PC-3 (cell line): ENCODE data around the gene TPST1. TPM values are rescaled to one million over a fixed set of nuclear protein-coding genes. Genes with fewer than 3 reads are reported as not detected.

Experiments used
- ATAC-seq: fragments of 200-7000 bp; cut with Tn5 transposase; 2 replicates; pipeline ENCODE4 v1.9.1; 2020; ENCODE audit warnings: mild to moderate bottlenecking, moderate library complexity
- BruUV-seq: library from RNA; stranded (reverse); fragments of 400-500 nt; replicated peaks from 2 replicates; lab custom pipeline; 2021; lab: Mats Ljungman, UMichigan
- CTCF ChIA-PET: fragments of 300-600 bp; sonication (Branson Sonifier 250); formaldehyde crosslinking; loops from one replicate; lab custom pipeline; 2022; ENCODE audit warnings: antibody characterized with exemption; lab: Charles Lee
- POLR2A ChIA-PET: fragments of 300-600 bp; sonication (Branson Sonifier 250); formaldehyde crosslinking; loops from one replicate; lab custom pipeline; 2022; ENCODE audit warnings: antibody characterized with exemption; ENCODE audit not compliant: unreplicated experiment; lab: Charles Lee
- DNase-seq: peaks from one replicate; pipeline ENCODE4 v3.0.0-alpha.2; 2015
- H2AFZ ChIP-seq: fragments of 300-600 bp; sonication (generic); 2 replicates; pipeline ENCODE4 v1.6.0; 2016; ENCODE audit warnings: antibody characterized with exemption, low read length
- H3F3A ChIP-seq: fragments of 300-600 bp; sonication (generic); one replicate; pipeline ENCODE4 v1.6.0; 2017; ENCODE audit warnings: antibody characterized with exemption, low read length, control low read depth, mild to moderate bottlenecking; ENCODE audit not compliant: unreplicated experiment
- H3K27ac ChIP-seq: fragments of 300-600 bp; sonication (generic); 2 replicates; pipeline ENCODE4 v1.5.1; 2016; ENCODE audit warnings: mild to moderate bottlenecking, low read length
- H3K27me3 ChIP-seq: fragments of 300-600 bp; sonication (generic); 2 replicates; pipeline ENCODE4 v1.6.1; 2016; ENCODE audit warnings: low read length, mixed read lengths
- H3K36me3 ChIP-seq: fragments of 300-600 bp; sonication (generic); 2 replicates; pipeline ENCODE4 v1.6.1; 2016; ENCODE audit warnings: low read depth, mixed run types, low read length, mixed read lengths
- H3K4me1 ChIP-seq: fragments of 300-600 bp; sonication (generic); 2 replicates; pipeline ENCODE4 v1.5.1; 2016; ENCODE audit warnings: low read length; ENCODE audit not compliant: insufficient read depth
- H3K4me2 ChIP-seq: fragments of 300-600 bp; sonication (generic); 2 replicates; pipeline ENCODE4 v1.6.0; 2016; ENCODE audit warnings: low read length
- H3K4me3 ChIP-seq: fragments of 300-600 bp; sonication (generic); 2 replicates; pipeline ENCODE4 v1.5.1; 2016; ENCODE audit warnings: mild to moderate bottlenecking, low read length, mixed read lengths
- H3K79me2 ChIP-seq: fragments of 300-600 bp; sonication (generic); 2 replicates; pipeline ENCODE4 v1.6.1; 2017; ENCODE audit warnings: low read length, mixed read lengths
- H3K9ac ChIP-seq: fragments of 300-600 bp; sonication (generic); 2 replicates; pipeline ENCODE4 v1.6.0; 2016; ENCODE audit warnings: mild to moderate bottlenecking, low read length
- H3K9me2 ChIP-seq: fragments of 300-600 bp; sonication (generic); replicated peaks from 2 replicates; pipeline ENCODE4 v1.6.1; 2016; ENCODE audit warnings: mixed run types, low read length, mixed read lengths
- H3K9me3 ChIP-seq: fragments of 300-600 bp; sonication (generic); 2 replicates; pipeline ENCODE4 v1.6.1; 2016; ENCODE audit warnings: low read length, mixed read lengths
- H4K20me1 ChIP-seq: fragments of 300-600 bp; sonication (generic); 2 replicates; pipeline ENCODE4 v1.6.1; 2016; ENCODE audit warnings: low read length, mixed read lengths
- EZH2 ChIP-seq: fragments of 300-600 bp; sonication (generic); IDR thresholded peaks from one replicate; pipeline ENCODE4 v1.6.1; 2017; ENCODE audit warnings: antibody characterized with exemption, mild to moderate bottlenecking, low read length; ENCODE audit not compliant: unreplicated experiment
- EZH2phosphoT487 ChIP-seq: fragments of 300-600 bp; sonication (generic); IDR thresholded peaks from 2 replicates; pipeline ENCODE4 v1.6.1; 2018; ENCODE audit warnings: mild to moderate bottlenecking, antibody characterized with exemption, low read length, borderline replicate concordance
- intact Hi-C: fragments of 100-400 bp; cut with micrococcal nuclease; formaldehyde crosslinking; loops from 2 replicates; pipeline ENCODE4 v1.9.0; 2023
- total RNA-seq: library from RNA; depleted of rRNA; stranded (reverse); fragments of >200 nt; gene quantifications from 2 replicates; pipeline ENCODE4 v1.2.3, GENCODE V29; 2014
- TF ChIP-seq, protein P1 (sequence below): fragments of 300-600 bp; sonication (generic); conservative IDR thresholded peaks from 2 replicates; pipeline ENCODE4 v1.5.1; 2017; ENCODE audit warnings: antibody characterized with exemption, low read depth, mild to moderate bottlenecking, low read length

TPST1 gene
- total RNA-seq, 1 experiment from 2014 or later = 14.4 TPM

DNA sequence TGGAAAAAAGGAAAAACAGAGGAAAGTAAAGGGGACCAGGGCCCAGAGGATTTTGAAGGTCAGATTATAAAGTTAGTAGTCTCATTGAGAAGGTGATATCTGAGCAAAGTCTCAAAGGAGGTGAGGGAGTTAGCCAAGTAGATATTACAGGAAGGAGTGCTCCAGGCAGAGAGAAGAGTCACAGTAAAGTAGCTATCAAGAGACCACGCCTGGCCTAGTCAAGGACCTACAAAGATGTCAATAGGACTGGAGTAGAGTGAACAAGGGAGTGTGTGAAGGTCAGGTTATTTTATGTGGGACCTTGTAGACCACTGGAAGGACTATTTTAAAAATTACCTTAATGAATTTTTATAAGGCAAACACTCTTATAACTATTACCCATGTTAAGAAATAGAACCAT, 64.8 kb downstream of the TPST1 start:
- H3K9me2 ChIP-seq = no peaks in the 10 kb centered on the region
- no peaks in the 10 kb centered on the region for H3K79me2 ChIP-seq
- H3K9ac ChIP-seq = no peak overlapping the region
- H4K20me1 ChIP-seq = no peaks in the 10 kb centered on the region
- peaks cover 13% of the 10 kb centered on the region; the same call in 1 of the 2 replicates for H3K9me3 ChIP-seq
- peaks cover 6% of the 10 kb centered on the region; the same call in 1 of the 2 replicates for H3K36me3 ChIP-seq
- TF ChIP-seq, protein P1, sequence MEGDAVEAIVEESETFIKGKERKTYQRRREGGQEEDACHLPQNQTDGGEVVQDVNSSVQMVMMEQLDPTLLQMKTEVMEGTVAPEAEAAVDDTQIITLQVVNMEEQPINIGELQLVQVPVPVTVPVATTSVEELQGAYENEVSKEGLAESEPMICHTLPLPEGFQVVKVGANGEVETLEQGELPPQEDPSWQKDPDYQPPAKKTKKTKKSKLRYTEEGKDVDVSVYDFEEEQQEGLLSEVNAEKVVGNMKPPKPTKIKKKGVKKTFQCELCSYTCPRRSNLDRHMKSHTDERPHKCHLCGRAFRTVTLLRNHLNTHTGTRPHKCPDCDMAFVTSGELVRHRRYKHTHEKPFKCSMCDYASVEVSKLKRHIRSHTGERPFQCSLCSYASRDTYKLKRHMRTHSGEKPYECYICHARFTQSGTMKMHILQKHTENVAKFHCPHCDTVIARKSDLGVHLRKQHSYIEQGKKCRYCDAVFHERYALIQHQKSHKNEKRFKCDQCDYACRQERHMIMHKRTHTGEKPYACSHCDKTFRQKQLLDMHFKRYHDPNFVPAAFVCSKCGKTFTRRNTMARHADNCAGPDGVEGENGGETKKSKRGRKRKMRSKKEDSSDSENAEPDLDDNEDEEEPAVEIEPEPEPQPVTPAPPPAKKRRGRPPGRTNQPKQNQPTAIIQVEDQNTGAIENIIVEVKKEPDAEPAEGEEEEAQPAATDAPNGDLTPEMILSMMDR = no peak
- TF ChIP-seq EZH2 (no peak), EZH2phosphoT487 (no peak)
- no peaks in the 10 kb centered on the region for H3K4me1 ChIP-seq
- H3K27ac ChIP-seq = no peak overlapping the region
- H3K4me3 ChIP-seq = no peak overlapping the region
- intact Hi-C loops = no loop called here
- H3K4me2 ChIP-seq = no peak overlapping the region
- ATAC-seq (no peak), DNase-seq (no peak)
- ChIA-PET POLR2A (no interaction called here), CTCF (no interaction called here)
- no peaks in the 10 kb centered on the region for H3F3A ChIP-seq
- H2AFZ ChIP-seq = no peak overlapping the region
- no peaks in the 10 kb centered on the region for H3K27me3 ChIP-seq
- BruUV-seq = no TSS peak

DNA sequence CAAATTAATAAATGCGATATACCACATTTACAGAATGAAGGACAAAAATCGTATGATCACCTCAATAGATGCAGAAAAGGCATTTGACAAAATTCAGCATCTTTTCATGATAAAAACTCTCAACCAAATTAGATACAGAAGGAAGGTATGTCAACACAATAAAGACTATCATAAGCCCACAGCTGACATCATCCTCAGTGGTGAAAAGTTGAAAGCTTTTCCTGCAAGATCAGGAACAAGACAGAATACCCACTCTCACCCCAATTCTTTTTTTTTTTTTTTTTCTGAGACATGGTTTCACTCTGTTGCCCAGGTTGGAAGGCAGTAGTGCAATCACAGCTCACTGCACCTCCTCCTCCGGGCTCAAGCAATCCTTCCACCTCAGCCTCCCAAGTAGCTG, 67.2 kb downstream of the TPST1 start:
- POLR2A ChIA-PET = no interaction called here
- Histone ChIP-seq H3K36me3 (no peaks in the 10 kb centered on the region; the same call in 1 of the 2 replicates), H3K9me3 (no peaks in the 10 kb centered on the region), H4K20me1 (no peaks in the 10 kb centered on the region), H3F3A (no peaks in the 10 kb centered on the region), H2AFZ (no peak overlapping the region), H3K27ac (no peak overlapping the region), H3K9me2 (no peaks in the 10 kb centered on the region), H3K4me3 (no peak overlapping the region), H3K27me3 (no peaks in the 10 kb centered on the region), H3K4me1 (no peaks in the 10 kb centered on the region), H3K79me2 (no peaks in the 10 kb centered on the region), H3K4me2 (no peak overlapping the region), H3K9ac (no peak overlapping the region)
- CTCF ChIA-PET = no interaction called here
- no peak for TF ChIP-seq EZH2
- no peak for TF ChIP-seq EZH2phosphoT487
- TF ChIP-seq, protein P1 = no peak
- no peak for DNase-seq
- intact Hi-C loops = no loop called here
- BruUV-seq = no TSS peak
- no peak for ATAC-seq

DNA sequence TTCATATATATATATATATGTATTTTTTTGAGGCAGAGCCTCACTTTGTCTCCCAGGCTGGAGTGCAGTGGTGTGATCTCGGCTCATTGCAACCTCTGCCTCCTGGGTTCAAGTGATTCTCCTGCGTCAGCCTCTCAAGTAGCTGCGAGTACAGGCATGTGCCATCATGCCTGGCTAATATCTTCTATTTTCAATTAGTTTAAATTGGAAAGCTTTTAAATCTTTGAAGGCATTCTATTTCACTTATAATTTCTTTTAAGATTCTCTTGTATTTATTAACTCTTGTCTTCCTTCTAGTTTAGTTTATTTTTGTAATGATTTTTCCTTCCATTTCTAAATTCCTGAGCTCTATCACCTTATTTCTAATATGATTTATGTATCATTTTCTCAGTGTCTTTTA, 71.2 kb downstream of the TPST1 start:
- CTCF ChIA-PET = no interaction called here
- H3K4me1 ChIP-seq = peaks cover 7% of the 10 kb centered on the region
- no peaks in the 10 kb centered on the region for H3K27me3 ChIP-seq
- no TSS peak for BruUV-seq
- DNase-seq = no peak
- H3K9me3 ChIP-seq = no peaks in the 10 kb centered on the region
- TF ChIP-seq EZH2 = no peak
- TF ChIP-seq EZH2phosphoT487 = no peak
- TF ChIP-seq, protein P1 = no peak
- H3K9me2 ChIP-seq = no peaks in the 10 kb centered on the region
- no peak overlapping the region for H3K27ac ChIP-seq
- peaks cover 8% of the 10 kb centered on the region; the same call in 1 of the 2 replicates for H3K79me2 ChIP-seq
- POLR2A ChIA-PET = interaction anchor here (0.6 kb wide), 1 partner anchor 89 kb away, joined by 6 read pairs; no protein-coding TSS in a partner anchor
- intact Hi-C loops = no loop called here
- H3F3A ChIP-seq = no peaks in the 10 kb centered on the region
- no peak overlapping the region for H2AFZ ChIP-seq
- H3K36me3 ChIP-seq = no peaks in the 10 kb centered on the region; the same call in 1 of the 2 replicates
- no peaks in the 10 kb centered on the region for H4K20me1 ChIP-seq
- H3K4me3 ChIP-seq = no peak overlapping the region
- H3K4me2 ChIP-seq = no peak overlapping the region
- H3K9ac ChIP-seq = no peak overlapping the region
- no peak for ATAC-seq
